ENCODE data around the gene APPL2. TPM values are rescaled to one million over a fixed set of nuclear protein-coding genes. Genes with fewer than 3 reads are reported as not detected.

Gene APPL2
- total RNA-seq, 4 donors from 2014 or later, result 48.6 to 97.9 (median 79.5) TPM

GRCh38 chr12:105220150-105220928 is 15.6 kb downstream of the APPL2 start:
- no peaks in the 10 kb centered on the region for H3K27me3 ChIP-seq
- no peaks in the 10 kb centered on the region for H3K9me3 ChIP-seq
- TF ChIP-seq EP300 (IDR thresholded peaks at IDR 0.05), result no peak
- TF ChIP-seq POLR2A (IDR thresholded peaks at IDR 0.05), result no peak
- TF ChIP-seq CTCF (IDR thresholded peaks at IDR 0.05), result no peak
- H3K27ac ChIP-seq, result peak overlapping the region in 1 of 4 donors; percentile 17
- peaks cover 0 to 57% (median 15%) of the 10 kb centered on the region in 4 donors for H3K4me1 ChIP-seq
- no peak overlapping the region for H3K4me3 ChIP-seq
- no peak for DNase-seq (ENCODE audit: low spot score in 2 of 2)
- peaks cover 0 to 50% (median 5%) of the 10 kb centered on the region in 3 donors for H3K36me3 ChIP-seq
- WGBS, 2 donors, result 90 to 97% methylated on average over 6 of the region's 6 CpGs

GRCh38 chr12:105219261-105220028 is 16.5 kb downstream of the APPL2 start:
- TF ChIP-seq POLR2A (IDR thresholded peaks at IDR 0.05) (no peak), EP300 (IDR thresholded peaks at IDR 0.05) (no peak), CTCF (IDR thresholded peaks at IDR 0.05) (no peak)
- H3K36me3 ChIP-seq, result peaks cover 0 to 59% (median 5%) of the 10 kb centered on the region in 3 donors

GRCh38 chr12:105218434-105218833 is 17.5 kb downstream of the APPL2 start:
- peaks cover 0 to 64% (median 0%) of the 10 kb centered on the region in 3 donors for H3K36me3 ChIP-seq
- no peak for DNase-seq (ENCODE audit: low spot score in 2 of 2)
- peaks cover 0 to 38% (median 9%) of the 10 kb centered on the region in 4 donors for H3K4me1 ChIP-seq
- H3K27ac ChIP-seq, result no peak overlapping the region
- no peaks in the 10 kb centered on the region for H3K27me3 ChIP-seq
- TF ChIP-seq POLR2A (IDR thresholded peaks at IDR 0.05) (no peak), CTCF (IDR thresholded peaks at IDR 0.05) (no peak), EP300 (IDR thresholded peaks at IDR 0.05) (no peak)
- no peak overlapping the region for H3K4me3 ChIP-seq
- 63 to 78% methylated on average over 7 of the region's 7 CpGs for WGBS, 2 donors
- no peaks in the 10 kb centered on the region for H3K9me3 ChIP-seq

More at GRCh38 chr12:105219261-105220028, 16.5 kb downstream of the APPL2 start:
- Histone ChIP-seq H3K4me1 (peaks cover 0 to 48% (median 14%) of the 10 kb centered on the region in 4 donors), H3K27ac (no peak overlapping the region), H3K27me3 (no peaks in the 10 kb centered on the region), H3K4me3 (no peak overlapping the region), H3K9me3 (no peaks in the 10 kb centered on the region)
- DNase-seq (ENCODE audit: low spot score in 2 of 2), result no peak
- 41 to 48% methylated on average over 4 of the region's 4 CpGs for WGBS, 2 donors

- H3K27me3 ChIP-seq, result no peaks in the 10 kb centered on the region
- peaks cover 0 to 79% (median 0%) of the 10 kb centered on the region in 3 donors for H3K36me3 ChIP-seq
Observed at GRCh38 chr12:105214670-105215375, 21.2 kb downstream of the APPL2 start.

More at GRCh38 chr12:105214670-105215375, 21.2 kb downstream of the APPL2 start:
- peak overlapping the region in 1 of 4 donors; percentile 40 for H3K27ac ChIP-seq
- TF ChIP-seq EP300 (IDR thresholded peaks at IDR 0.05) (no peak), CTCF (IDR thresholded peaks at IDR 0.05) (no peak), POLR2A (IDR thresholded peaks at IDR 0.05) (no peak)
- WGBS, 2 donors, result 78 to 85% methylated on average over 9 of the region's 9 CpGs
- no peaks in the 10 kb centered on the region for H3K9me3 ChIP-seq
- no peak for DNase-seq (ENCODE audit: low spot score in 2 of 2)
- no peak overlapping the region for H3K4me3 ChIP-seq
- peaks cover 0 to 19% (median 8%) of the 10 kb centered on the region in 4 donors for H3K4me1 ChIP-seq

All from tibial nerve (tissue), 4 donors.